Measurements from ENCODE around the gene SEL1L3. TPM values are rescaled to one million over a fixed set of nuclear protein-coding genes. Genes with fewer than 3 reads are reported as not detected.
A peak's percentile ranks its signal among the peaks of the same experiment; 100 is the strongest.

SEL1L3 gene
- total and polyA plus RNA-seq, 12 donors, result 1.4 to 9.8 (median 3.5) TPM

GRCh38 chr4:25842229-25842845 is 20.5 kb downstream of the SEL1L3 start:
- intact Hi-C loops (cut with DNase I), result no loop called here
- Histone ChIP-seq H3K9me3 (no peaks in the 10 kb centered on the region), H3K36me3 (peaks cover 0 to 6% (median 0%) of the 10 kb centered on the region in 9 donors), H3K4me1 (peaks cover 0 to 33% (median 12%) of the 10 kb centered on the region in 9 donors), H3K27me3 (no peaks in the 10 kb centered on the region), H3K27ac (no peak overlapping the region), H3K4me3 (no peak overlapping the region)
- no peak for DNase-seq
- TF ChIP-seq, protein P1, sequence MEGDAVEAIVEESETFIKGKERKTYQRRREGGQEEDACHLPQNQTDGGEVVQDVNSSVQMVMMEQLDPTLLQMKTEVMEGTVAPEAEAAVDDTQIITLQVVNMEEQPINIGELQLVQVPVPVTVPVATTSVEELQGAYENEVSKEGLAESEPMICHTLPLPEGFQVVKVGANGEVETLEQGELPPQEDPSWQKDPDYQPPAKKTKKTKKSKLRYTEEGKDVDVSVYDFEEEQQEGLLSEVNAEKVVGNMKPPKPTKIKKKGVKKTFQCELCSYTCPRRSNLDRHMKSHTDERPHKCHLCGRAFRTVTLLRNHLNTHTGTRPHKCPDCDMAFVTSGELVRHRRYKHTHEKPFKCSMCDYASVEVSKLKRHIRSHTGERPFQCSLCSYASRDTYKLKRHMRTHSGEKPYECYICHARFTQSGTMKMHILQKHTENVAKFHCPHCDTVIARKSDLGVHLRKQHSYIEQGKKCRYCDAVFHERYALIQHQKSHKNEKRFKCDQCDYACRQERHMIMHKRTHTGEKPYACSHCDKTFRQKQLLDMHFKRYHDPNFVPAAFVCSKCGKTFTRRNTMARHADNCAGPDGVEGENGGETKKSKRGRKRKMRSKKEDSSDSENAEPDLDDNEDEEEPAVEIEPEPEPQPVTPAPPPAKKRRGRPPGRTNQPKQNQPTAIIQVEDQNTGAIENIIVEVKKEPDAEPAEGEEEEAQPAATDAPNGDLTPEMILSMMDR (IDR thresholded peaks at IDR 0.05), result peak in 2 of 9 donors; percentile 3 to 13
- 62 to 75% methylated on average over 5 of the region's 5 CpGs for whole genome bisulfite sequencing, 2 donors
- no peak for ATAC-seq

DNA sequence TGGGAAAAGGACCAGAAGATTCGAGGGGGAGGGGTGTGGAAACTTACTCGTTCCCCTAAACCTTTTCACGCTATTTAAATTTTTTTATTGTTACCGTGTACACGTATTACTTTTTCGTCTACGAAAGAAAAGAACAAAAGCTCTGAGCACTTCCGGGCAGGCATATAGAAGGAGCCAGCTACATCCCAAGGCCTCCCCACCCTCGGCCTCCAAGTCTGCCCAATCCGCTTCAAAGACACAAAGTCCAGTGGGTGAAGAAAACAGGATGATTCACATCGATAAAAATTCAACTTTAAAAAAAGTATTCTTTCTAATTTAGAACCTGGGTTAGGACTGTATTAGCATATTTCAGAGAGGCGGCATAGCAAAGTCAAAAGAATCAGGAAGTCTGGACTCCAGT is 23.1 kb downstream of the SEL1L3 start:
- H3K27me3 ChIP-seq, result no peaks in the 10 kb centered on the region
- intact Hi-C loops (cut with DNase I), result no loop called here
- DNase-seq (no peak), ATAC-seq (no peak)
- no peaks in the 10 kb centered on the region for H3K36me3 ChIP-seq
- H3K4me3 ChIP-seq, result no peak overlapping the region
- H3K27ac ChIP-seq, result no peak overlapping the region
- 90 to 92% methylated on average over 12 of the region's 12 CpGs for WGBS, 2 donors
- no peaks in the 10 kb centered on the region for H3K9me3 ChIP-seq
- peaks cover 0 to 24% (median 12%) of the 10 kb centered on the region in 9 donors for H3K4me1 ChIP-seq
- TF ChIP-seq, protein P1 (IDR thresholded peaks at IDR 0.05), result no peak

DNA sequence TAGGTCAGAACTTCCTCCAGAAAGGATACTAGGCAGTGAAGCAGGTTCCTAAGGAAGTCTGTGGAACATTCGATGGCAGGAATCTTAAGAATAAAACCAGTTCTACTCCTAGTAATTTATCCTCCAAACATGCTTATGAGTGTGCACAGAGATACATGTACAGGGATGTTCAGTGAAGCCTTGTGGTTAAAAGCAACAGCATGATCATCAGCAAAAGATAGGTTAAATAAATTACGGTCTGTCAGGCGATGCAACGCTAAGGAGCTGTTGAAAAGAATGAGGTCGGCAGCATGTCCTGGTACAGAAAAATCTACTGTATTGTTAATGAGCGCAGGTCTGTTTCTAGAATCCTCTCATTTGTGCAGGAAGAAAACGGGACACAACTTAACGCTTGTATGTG is 23.6 kb downstream of the SEL1L3 start:
- intact Hi-C loops (cut with DNase I), result no loop called here
- Histone ChIP-seq H3K36me3 (no peaks in the 10 kb centered on the region), H3K27ac (no peak overlapping the region), H3K4me3 (no peak overlapping the region), H3K9me3 (no peaks in the 10 kb centered on the region), H3K4me1 (peaks cover 0 to 19% (median 11%) of the 10 kb centered on the region in 9 donors), H3K27me3 (no peaks in the 10 kb centered on the region)
- ATAC-seq (no peak), DNase-seq (no peak)
- 82 to 83% methylated on average over 8 of the region's 8 CpGs for WGBS, 2 donors
- TF ChIP-seq, protein P1 (IDR thresholded peaks at IDR 0.05), result no peak

GRCh38 chr4:25838526-25838925 is 24.3 kb downstream of the SEL1L3 start:
- no peaks in the 10 kb centered on the region for H3K27me3 ChIP-seq
- 56 to 75% methylated on average over 8 of the region's 8 CpGs for WGBS, 2 donors
- H3K4me1 ChIP-seq, result peaks cover 0 to 12% (median 4%) of the 10 kb centered on the region in 9 donors
- H3K9me3 ChIP-seq, result no peaks in the 10 kb centered on the region
- intact Hi-C loops (cut with DNase I), result no loop called here
- H3K36me3 ChIP-seq, result no peaks in the 10 kb centered on the region
- no peak for ATAC-seq
- H3K27ac ChIP-seq, result no peak overlapping the region
- H3K4me3 ChIP-seq, result no peak overlapping the region
- TF ChIP-seq, protein P1 (IDR thresholded peaks at IDR 0.05), result no peak
- DNase-seq, result no peak
